ENCODE data around the gene SLC48A1. TPM values are rescaled to one million over a fixed set of nuclear protein-coding genes. Genes with fewer than 3 reads are reported as not detected.
A peak's percentile ranks its signal among the peaks of the same experiment; 100 is the strongest.

Gene SLC48A1
- total RNA-seq, 1 experiment from 2014 or later = 14.0 TPM

- DNase-seq (ENCODE audit: low spot score) = no peak
Observed at GRCh38 chr12:47757840-47758583, 15.0 kb upstream of the SLC48A1 start.

GRCh38 chr12:47758584-47758833 is 14.5 kb upstream of the SLC48A1 start:
- no peak for DNase-seq (ENCODE audit: low spot score)

- DNase-seq (ENCODE audit: low spot score) = peak; percentile 76
Observed at GRCh38 chr12:47758834-47759690, 14.0 kb upstream of the SLC48A1 start, which contains the start of gene RAPGEF3. RAPGEF3 (minus strand) TSS chr12:47758880; CDS start chr12:47758556, 324 bp downstream.

GRCh38 chr12:47762850-47763465 is 10.1 kb upstream of the SLC48A1 start:
- DNase-seq (ENCODE audit: low spot score) = no peak

GRCh38 chr12:47763481-47764346 is 9.3 kb upstream of the SLC48A1 start:
- no peak for DNase-seq (ENCODE audit: low spot score)

- no peak for DNase-seq (ENCODE audit: low spot score)
Observed at GRCh38 chr12:47766502-47767215, 6.4 kb upstream of the SLC48A1 start.

GRCh38 chr12:47767216-47767724 is 5.8 kb upstream of the SLC48A1 start:
- DNase-seq (ENCODE audit: low spot score) = no peak

- no peak for DNase-seq (ENCODE audit: low spot score)
Observed at GRCh38 chr12:47768323-47768811, 4.7 kb upstream of the SLC48A1 start.

- no peak for DNase-seq (ENCODE audit: low spot score)
Observed at GRCh38 chr12:47769234-47770085, 3.6 kb upstream of the SLC48A1 start.

- no peak for DNase-seq (ENCODE audit: low spot score)
Observed at GRCh38 chr12:47770086-47770726, 2.8 kb upstream of the SLC48A1 start.

- DNase-seq (ENCODE audit: low spot score) = no peak
Observed at GRCh38 chr12:47771304-47771703, 1.7 kb upstream of the SLC48A1 start.

- DNase-seq (ENCODE audit: low spot score) = no peak
Observed at GRCh38 chr12:47772094-47772660, 861 bp upstream of the SLC48A1 start.

GRCh38 chr12:47772738-47773061 is 338 bp upstream of the SLC48A1 start:
- no peak for DNase-seq (ENCODE audit: low spot score)

GRCh38 chr12:47773858-47774580 is 981 bp downstream of the SLC48A1 start:
- DNase-seq (ENCODE audit: low spot score) = no peak

- DNase-seq (ENCODE audit: low spot score) = no peak
Observed at GRCh38 chr12:47774663-47775062, 1.6 kb downstream of the SLC48A1 start.

- DNase-seq (ENCODE audit: low spot score) = no peak
Observed at GRCh38 chr12:47775100-47775911, 2.3 kb downstream of the SLC48A1 start.

- DNase-seq (ENCODE audit: low spot score) = no peak
Observed at GRCh38 chr12:47776471-47777143, 3.6 kb downstream of the SLC48A1 start.

Data from H4 (cell line).